ENCODE data around the gene RFFL. TPM values are rescaled to one million over a fixed set of nuclear protein-coding genes. Genes with fewer than 3 reads are reported as not detected.
A peak's percentile ranks its signal among the peaks of the same experiment; 100 is the strongest.

Gene RFFL
- total RNA-seq, 1 donor from 2014 or later: 9.5 TPM

- Mint-ChIP-seq H3K27ac (ENCODE audit: unreplicated experiment) (peak within 1 kb of the TSS; percentile 100), H3K4me3 (ENCODE audit: unreplicated experiment) (peak within 1 kb of the TSS; percentile 99), H3K36me3 (ENCODE audit: low read depth, unreplicated experiment) (no peaks in the 10 kb centered on the region), H3K4me1 (ENCODE audit: low read depth, unreplicated experiment) (peaks cover 8% of the 10 kb centered on the region), H3K27me3 (ENCODE audit: low read depth, unreplicated experiment) (no peaks in the 10 kb centered on the region), H3K9me3 (ENCODE audit: unreplicated experiment) (peaks cover 1% of the 10 kb centered on the region)
- FAIRE-seq (peak; percentile 41), DNase-seq (ENCODE audit: low read depth) (peak; percentile 90)
- H2AFZ ChIP-seq (ENCODE audit: low read depth, low read length): peak within 1 kb of the TSS; percentile 98
- peak within 1 kb of the TSS; percentile 98 for H3K9ac ChIP-seq (ENCODE audit: low read length)
- no peaks in the 10 kb centered on the region for H3K9me3 ChIP-seq (ENCODE audit: insufficient read depth, low read depth, low read length)
- H3K4me1 ChIP-seq (ENCODE audit: insufficient read depth, low read length): peaks cover 16% of the 10 kb centered on the region
- H3K79me2 ChIP-seq (ENCODE audit: insufficient read depth, low read length): peaks cover 28% of the 10 kb centered on the region
- H3K4me2 ChIP-seq (ENCODE audit: low read length): peak within 1 kb of the TSS; percentile 95
- TF ChIP-seq EZH2 (IDR thresholded peaks at IDR 0.05; ENCODE audit: insufficient read depth, low read length): no peak
- TF ChIP-seq, protein P1, sequence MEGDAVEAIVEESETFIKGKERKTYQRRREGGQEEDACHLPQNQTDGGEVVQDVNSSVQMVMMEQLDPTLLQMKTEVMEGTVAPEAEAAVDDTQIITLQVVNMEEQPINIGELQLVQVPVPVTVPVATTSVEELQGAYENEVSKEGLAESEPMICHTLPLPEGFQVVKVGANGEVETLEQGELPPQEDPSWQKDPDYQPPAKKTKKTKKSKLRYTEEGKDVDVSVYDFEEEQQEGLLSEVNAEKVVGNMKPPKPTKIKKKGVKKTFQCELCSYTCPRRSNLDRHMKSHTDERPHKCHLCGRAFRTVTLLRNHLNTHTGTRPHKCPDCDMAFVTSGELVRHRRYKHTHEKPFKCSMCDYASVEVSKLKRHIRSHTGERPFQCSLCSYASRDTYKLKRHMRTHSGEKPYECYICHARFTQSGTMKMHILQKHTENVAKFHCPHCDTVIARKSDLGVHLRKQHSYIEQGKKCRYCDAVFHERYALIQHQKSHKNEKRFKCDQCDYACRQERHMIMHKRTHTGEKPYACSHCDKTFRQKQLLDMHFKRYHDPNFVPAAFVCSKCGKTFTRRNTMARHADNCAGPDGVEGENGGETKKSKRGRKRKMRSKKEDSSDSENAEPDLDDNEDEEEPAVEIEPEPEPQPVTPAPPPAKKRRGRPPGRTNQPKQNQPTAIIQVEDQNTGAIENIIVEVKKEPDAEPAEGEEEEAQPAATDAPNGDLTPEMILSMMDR (IDR thresholded peaks at IDR 0.05; ENCODE audit: insufficient read depth, low read depth, low read length): no peak
- peak within 1 kb of the TSS; percentile 94 for H3K27ac ChIP-seq (ENCODE audit: low read depth, low read length)
- H4K20me1 ChIP-seq (ENCODE audit: insufficient read depth, low read length): no peaks in the 10 kb centered on the region
- H3K27me3 ChIP-seq (ENCODE audit: insufficient read depth, low read length): no peaks in the 10 kb centered on the region
- no peaks in the 10 kb centered on the region for H3K36me3 ChIP-seq (ENCODE audit: insufficient read depth, low read length)
- H3K4me3 ChIP-seq (ENCODE audit: insufficient read depth, low read depth, low read length): peak within 1 kb of the TSS; percentile 97
Measured at GRCh38 chr17:34961093-34961911, 102.2 kb downstream of the RFFL start, which contains the start of the genes CCT6B and ZNF830. TSS of gene CCT6B (minus strand) at chr17:34961460. CDS start at chr17:34961393, 67 bp downstream. TSS of gene ZNF830 (plus strand) at chr17:34961540. CDS start at chr17:34961567, 27 bp downstream.

- peaks cover 3% of the 10 kb centered on the region for H3K27me3 Mint-ChIP-seq (ENCODE audit: low read depth, unreplicated experiment)
- TF ChIP-seq, protein P1 (IDR thresholded peaks at IDR 0.05; ENCODE audit: insufficient read depth, low read depth, low read length): no peak
- no peak for TF ChIP-seq EZH2 (IDR thresholded peaks at IDR 0.05; ENCODE audit: insufficient read depth, low read length)
- no peaks in the 10 kb centered on the region for H3K36me3 ChIP-seq (ENCODE audit: insufficient read depth, low read length)
- no peaks in the 10 kb centered on the region for H4K20me1 ChIP-seq (ENCODE audit: insufficient read depth, low read length)
- no peaks in the 10 kb centered on the region for H3K27me3 ChIP-seq (ENCODE audit: insufficient read depth, low read length)
- H3K9me3 ChIP-seq (ENCODE audit: insufficient read depth, low read depth, low read length): no peaks in the 10 kb centered on the region
- FAIRE-seq (no peak), DNase-seq (ENCODE audit: low read depth) (no peak)
- no peak overlapping the region for H3K9ac ChIP-seq (ENCODE audit: low read length)
- no peak overlapping the region for H3K4me3 ChIP-seq (ENCODE audit: insufficient read depth, low read depth, low read length)
- H3K27ac Mint-ChIP-seq (ENCODE audit: unreplicated experiment): no peak overlapping the region
- no peak overlapping the region for H3K4me2 ChIP-seq (ENCODE audit: low read length)
- H3K27ac ChIP-seq (ENCODE audit: low read depth, low read length): no peak overlapping the region
- H3K4me1 ChIP-seq (ENCODE audit: insufficient read depth, low read length): peaks cover 16% of the 10 kb centered on the region
- no peak overlapping the region for H3K4me3 Mint-ChIP-seq (ENCODE audit: unreplicated experiment)
- H3K9me3 Mint-ChIP-seq (ENCODE audit: unreplicated experiment): peaks cover 1% of the 10 kb centered on the region
- no peak overlapping the region for H2AFZ ChIP-seq (ENCODE audit: low read depth, low read length)
- no peaks in the 10 kb centered on the region for H3K36me3 Mint-ChIP-seq (ENCODE audit: low read depth, unreplicated experiment)
- H3K4me1 Mint-ChIP-seq (ENCODE audit: low read depth, unreplicated experiment): peaks cover 8% of the 10 kb centered on the region
- peaks cover 21% of the 10 kb centered on the region for H3K79me2 ChIP-seq (ENCODE audit: insufficient read depth, low read length)
Measured at GRCh38 chr17:34958438-34958837, 105.1 kb downstream of the RFFL start.

Other genes with a start within 250 kb of the RFFL start
- 2.1 and 2.6 TPM in 2 replicates for gene CCT6B, start 102.2 kb downstream of the RFFL start, total RNA-seq
- 8.6 and 12.1 TPM in 2 replicates for gene ZNF830, start 102.2 kb downstream of the RFFL start, total RNA-seq
- gene LIG3, start 83.2 kb downstream of the RFFL start, total RNA-seq: 27.8 and 30.7 TPM in 2 replicates
- 12.4 and 14.0 TPM in 2 replicates for gene RAD51D, start 56.2 kb upstream of the RFFL start, total RNA-seq
- not detected in 2 replicates for gene FNDC8, start 57.9 kb upstream of the RFFL start, total RNA-seq
- gene NLE1, start 78.6 kb upstream of the RFFL start, total RNA-seq: 18.1 and 19.8 TPM in 2 replicates
- gene UNC45B, start 84.1 kb upstream of the RFFL start, total RNA-seq: 0.05 TPM in 1 of 2 replicates, not detected in the other
- not detected in 2 replicates for gene SLC35G3, start 130.7 kb upstream of the RFFL start, total RNA-seq
- gene SLFN5, start 179.4 kb upstream of the RFFL start, total RNA-seq: 108 and 120 TPM in 2 replicates

All from astrocyte (in vitro differentiated cells and primary cell).